Glutamatergic neuron (in vitro differentiated cells): ENCODE measurements around the gene CDADC1. TPM values are rescaled to one million over a fixed set of nuclear protein-coding genes. Genes with fewer than 3 reads are reported as not detected.

ENCODE experiments used
- DNase-seq: peaks from one replicate; pipeline ENCODE4 v3.0.0; 2022
- H3K27ac Mint-ChIP-seq: one replicate; pipeline ENCODE4 v1.8.0; 2020; ENCODE audit warnings: mild to moderate bottlenecking, mixed read lengths, inconsistent platforms; ENCODE audit not compliant: unreplicated experiment
- H3K27me3 Mint-ChIP-seq: one replicate; pipeline ENCODE4 v1.8.0; 2020; ENCODE audit warnings: mild to moderate bottlenecking, moderate library complexity, mixed read lengths, inconsistent platforms; ENCODE audit not compliant: unreplicated experiment
- H3K36me3 Mint-ChIP-seq: one replicate; pipeline ENCODE4 v1.8.0; 2020; ENCODE audit warnings: mild to moderate bottlenecking, mixed read lengths, inconsistent platforms; ENCODE audit not compliant: unreplicated experiment
- H3K4me1 Mint-ChIP-seq: one replicate; pipeline ENCODE4 v1.8.0; 2020; ENCODE audit warnings: mild to moderate bottlenecking, low read depth, mixed read lengths, inconsistent platforms; ENCODE audit not compliant: unreplicated experiment
- H3K4me3 Mint-ChIP-seq: one replicate; pipeline ENCODE4 v1.8.0; 2020; ENCODE audit warnings: mild to moderate bottlenecking, mixed read lengths, inconsistent platforms; ENCODE audit not compliant: unreplicated experiment
- H3K9me3 Mint-ChIP-seq: one replicate; pipeline ENCODE4 v1.8.0; 2020; ENCODE audit warnings: mild to moderate bottlenecking, moderate library complexity, mixed read lengths, inconsistent platforms; ENCODE audit not compliant: unreplicated experiment
- total RNA-seq: library from RNA; stranded (reverse); fragmentation: NEBNext Ultra II Directional; extraction: Animal tissue kit (Norgen Biotek cat#: 25700); gene quantifications from one replicate; pipeline ENCODE4 v1.2.1, GENCODE V29; 2021; ENCODE audit not compliant: unreplicated experiment
- TF ChIP-seq, protein P1 (sequence below): fragments of 200-600 bp; sonication (generic); IDR thresholded peaks from one replicate; pipeline ENCODE4 v1.5.0; 2021; ENCODE audit not compliant: partially characterized antibody, unreplicated experiment

Gene CDADC1
- total RNA-seq, 1 donor from 2014 or later: 4.3 TPM

DNA sequence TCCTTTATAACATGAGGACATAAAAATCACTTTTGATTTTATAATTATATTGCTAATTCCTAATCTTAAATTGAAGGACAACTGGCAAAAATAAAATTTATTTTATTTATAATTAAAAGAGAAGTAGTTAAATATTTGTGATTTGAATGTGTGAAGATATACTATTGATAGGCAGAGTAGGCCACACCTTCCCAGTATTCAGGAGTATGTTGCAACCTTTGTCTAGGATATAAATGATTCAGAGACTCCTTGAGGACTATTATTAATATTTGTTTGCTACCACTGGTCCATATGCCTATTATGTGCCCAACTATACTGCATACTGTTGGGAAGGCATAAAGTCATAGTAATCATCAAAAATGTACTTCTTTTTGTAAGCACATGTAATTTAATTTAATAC is 94.2 kb downstream of the CDADC1 start:
- Mint-ChIP-seq H3K27me3 (peaks cover 7% of the 10 kb centered on the region), H3K27ac (no peak overlapping the region), H3K4me3 (no peak overlapping the region), H3K4me1 (peaks cover 2% of the 10 kb centered on the region), H3K9me3 (no peaks in the 10 kb centered on the region), H3K36me3 (no peaks in the 10 kb centered on the region)
- TF ChIP-seq, protein P1, sequence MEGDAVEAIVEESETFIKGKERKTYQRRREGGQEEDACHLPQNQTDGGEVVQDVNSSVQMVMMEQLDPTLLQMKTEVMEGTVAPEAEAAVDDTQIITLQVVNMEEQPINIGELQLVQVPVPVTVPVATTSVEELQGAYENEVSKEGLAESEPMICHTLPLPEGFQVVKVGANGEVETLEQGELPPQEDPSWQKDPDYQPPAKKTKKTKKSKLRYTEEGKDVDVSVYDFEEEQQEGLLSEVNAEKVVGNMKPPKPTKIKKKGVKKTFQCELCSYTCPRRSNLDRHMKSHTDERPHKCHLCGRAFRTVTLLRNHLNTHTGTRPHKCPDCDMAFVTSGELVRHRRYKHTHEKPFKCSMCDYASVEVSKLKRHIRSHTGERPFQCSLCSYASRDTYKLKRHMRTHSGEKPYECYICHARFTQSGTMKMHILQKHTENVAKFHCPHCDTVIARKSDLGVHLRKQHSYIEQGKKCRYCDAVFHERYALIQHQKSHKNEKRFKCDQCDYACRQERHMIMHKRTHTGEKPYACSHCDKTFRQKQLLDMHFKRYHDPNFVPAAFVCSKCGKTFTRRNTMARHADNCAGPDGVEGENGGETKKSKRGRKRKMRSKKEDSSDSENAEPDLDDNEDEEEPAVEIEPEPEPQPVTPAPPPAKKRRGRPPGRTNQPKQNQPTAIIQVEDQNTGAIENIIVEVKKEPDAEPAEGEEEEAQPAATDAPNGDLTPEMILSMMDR: no peak
- DNase-seq: no peak

DNA sequence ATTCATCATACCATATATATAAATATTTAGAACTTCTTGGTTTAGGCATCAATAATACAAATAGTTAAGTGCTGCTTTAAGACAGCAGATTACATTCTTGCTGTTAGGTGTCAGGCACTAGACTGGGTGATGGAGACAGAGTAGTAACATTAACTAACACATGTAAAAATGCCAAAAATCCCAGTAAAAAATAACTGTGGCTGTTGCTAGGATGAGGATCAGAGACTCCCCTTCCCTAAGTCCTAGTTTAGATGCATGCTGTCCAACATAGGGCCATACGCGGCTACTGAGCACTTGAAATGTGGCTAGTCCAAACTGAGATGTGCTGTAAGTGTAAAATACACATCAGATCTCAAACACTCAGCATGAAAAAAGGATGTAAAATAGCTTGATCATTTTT is 94.7 kb downstream of the CDADC1 start:
- H3K4me3 Mint-ChIP-seq: no peak overlapping the region
- DNase-seq: no peak

More for the DNA sequence above, 94.7 kb downstream of the CDADC1 start:
- TF ChIP-seq, protein P1: no peak
- H3K27ac Mint-ChIP-seq: no peak overlapping the region
- no peaks in the 10 kb centered on the region for H3K36me3 Mint-ChIP-seq
- H3K9me3 Mint-ChIP-seq: no peaks in the 10 kb centered on the region
- peaks cover 2% of the 10 kb centered on the region for H3K4me1 Mint-ChIP-seq
- peaks cover 7% of the 10 kb centered on the region for H3K27me3 Mint-ChIP-seq

Other genes starting within 250 kb of the CDADC1 start
- not detected for gene MLNR, start 27.6 kb upstream of the CDADC1 start, total RNA-seq
- gene CAB39L, start 196.1 kb downstream of the CDADC1 start, total RNA-seq: 7.7 TPM
- 7.7 TPM for gene SETDB2, start 196.3 kb downstream of the CDADC1 start, total RNA-seq
- gene PHF11, start 248.0 kb downstream of the CDADC1 start, total RNA-seq: 4.3 TPM